IPS-18c (cell line): ENCODE results near the gene CAPRIN1.

ENCODE experiments used
- H3K4me3 ChIP-seq: 2 replicates; pipeline ENCODE4 v1.7.0; 2013; ENCODE audit warnings: low read depth, mild to moderate bottlenecking, low read length, moderate library complexity; ENCODE audit not compliant: insufficient read depth
- H3K9me3 ChIP-seq: one replicate; pipeline ENCODE4 v1.6.1; 2013; ENCODE audit warnings: mild to moderate bottlenecking, low read length, moderate library complexity; ENCODE audit not compliant: control insufficient read depth, insufficient read depth

Gene CAPRIN1

GRCh38 chr11:34051349-34052035 lies at the start of gene CAPRIN1:
CAPRIN1 (plus strand) TSS chr11:34051731; CDS start chr11:34052421, 690 bp downstream.
- H3K9me3 ChIP-seq: no peaks in the 10 kb centered on the region
- peak within 1 kb of the TSS; percentile 92 for H3K4me3 ChIP-seq

- H3K4me3 ChIP-seq: no peak overlapping the region
- no peaks in the 10 kb centered on the region for H3K9me3 ChIP-seq
These were observed 49.1 kb upstream of the CAPRIN1 start for GRCh38 chr11:34002420-34002819.

GRCh38 chr11:34004236-34004635 lies 47.3 kb upstream of the CAPRIN1 start:
- Histone ChIP-seq H3K9me3 (no peaks in the 10 kb centered on the region), H3K4me3 (no peak overlapping the region)

GRCh38 chr11:34006876-34007275 lies 44.7 kb upstream of the CAPRIN1 start:
- Histone ChIP-seq H3K9me3 (peaks cover 2% of the 10 kb centered on the region), H3K4me3 (no peak overlapping the region)

- peaks cover 2% of the 10 kb centered on the region for H3K9me3 ChIP-seq
- H3K4me3 ChIP-seq: no peak overlapping the region
These were observed 38.8 kb upstream of the CAPRIN1 start for GRCh38 chr11:34012734-34013133.

- H3K4me3 ChIP-seq: no peak overlapping the region
- H3K9me3 ChIP-seq: peaks cover 2% of the 10 kb centered on the region
These were observed 37.5 kb upstream of the CAPRIN1 start for GRCh38 chr11:34013898-34014571.

GRCh38 chr11:34021977-34022735 lies 29.4 kb upstream of the CAPRIN1 start:
- Histone ChIP-seq H3K4me3 (no peak overlapping the region), H3K9me3 (no peaks in the 10 kb centered on the region)

- H3K4me3 ChIP-seq: no peak overlapping the region
- no peaks in the 10 kb centered on the region for H3K9me3 ChIP-seq
These were observed 25.1 kb upstream of the CAPRIN1 start for GRCh38 chr11:34026432-34026831.

GRCh38 chr11:34027516-34028408 lies 23.8 kb upstream of the CAPRIN1 start:
- Histone ChIP-seq H3K4me3 (no peak overlapping the region), H3K9me3 (no peaks in the 10 kb centered on the region)

GRCh38 chr11:34028425-34028824 lies 23.1 kb upstream of the CAPRIN1 start:
- Histone ChIP-seq H3K9me3 (no peaks in the 10 kb centered on the region), H3K4me3 (no peak overlapping the region)

GRCh38 chr11:34029176-34029575 lies 22.4 kb upstream of the CAPRIN1 start:
- no peak overlapping the region for H3K4me3 ChIP-seq
- H3K9me3 ChIP-seq: no peaks in the 10 kb centered on the region

GRCh38 chr11:34030382-34030781 lies 21.1 kb upstream of the CAPRIN1 start:
- H3K4me3 ChIP-seq: no peak overlapping the region
- no peaks in the 10 kb centered on the region for H3K9me3 ChIP-seq

GRCh38 chr11:34033399-34033798 lies 18.1 kb upstream of the CAPRIN1 start:
- H3K4me3 ChIP-seq: no peak overlapping the region
- H3K9me3 ChIP-seq: no peaks in the 10 kb centered on the region

- Histone ChIP-seq H3K4me3 (no peak overlapping the region), H3K9me3 (no peaks in the 10 kb centered on the region)
These were observed 17.5 kb upstream of the CAPRIN1 start for GRCh38 chr11:34034053-34034452.

GRCh38 chr11:34036456-34036855 lies 15.1 kb upstream of the CAPRIN1 start:
- no peaks in the 10 kb centered on the region for H3K9me3 ChIP-seq
- no peak overlapping the region for H3K4me3 ChIP-seq

- Histone ChIP-seq H3K4me3 (no peak overlapping the region), H3K9me3 (no peaks in the 10 kb centered on the region)
These were observed 14.5 kb upstream of the CAPRIN1 start for GRCh38 chr11:34037016-34037415.

GRCh38 chr11:34040571-34040970 lies 11.0 kb upstream of the CAPRIN1 start:
- H3K9me3 ChIP-seq: no peaks in the 10 kb centered on the region
- no peak overlapping the region for H3K4me3 ChIP-seq
